KOPT-K1 (cell line): ENCODE measurements around the gene SPACA9.

Source experiments
- H3K27ac ChIP-seq: fragments of 200-600 bp; sonication (generic); 2 replicates; pipeline ENCODE4 v1.5.1; 2016; ENCODE audit warnings: antibody characterized with exemption, mild to moderate bottlenecking, low read depth, low read length; ENCODE audit not compliant: poor library complexity, severe bottlenecking
- H3K36me3 ChIP-seq: fragments of 200-600 bp; sonication (generic); 2 replicates; pipeline ENCODE4 v1.5.1; 2017; ENCODE audit warnings: antibody characterized with exemption, mild to moderate bottlenecking, low read length, moderate library complexity; ENCODE audit not compliant: insufficient read depth
- H3K9me3 ChIP-seq: fragments of 200-600 bp; sonication (generic); 2 replicates; pipeline ENCODE4 v1.5.1; 2017; ENCODE audit warnings: antibody characterized with exemption, low read length, mild to moderate bottlenecking; ENCODE audit not compliant: insufficient read depth, poor library complexity, severe bottlenecking

The SPACA9 gene

GRCh38 chr9:132927704-132928103 lies 49.0 kb downstream of the SPACA9 start:
- H3K36me3 ChIP-seq: peaks cover 50% of the 10 kb centered on the region
- no peaks in the 10 kb centered on the region for H3K9me3 ChIP-seq
- no peak overlapping the region for H3K27ac ChIP-seq

DNA sequence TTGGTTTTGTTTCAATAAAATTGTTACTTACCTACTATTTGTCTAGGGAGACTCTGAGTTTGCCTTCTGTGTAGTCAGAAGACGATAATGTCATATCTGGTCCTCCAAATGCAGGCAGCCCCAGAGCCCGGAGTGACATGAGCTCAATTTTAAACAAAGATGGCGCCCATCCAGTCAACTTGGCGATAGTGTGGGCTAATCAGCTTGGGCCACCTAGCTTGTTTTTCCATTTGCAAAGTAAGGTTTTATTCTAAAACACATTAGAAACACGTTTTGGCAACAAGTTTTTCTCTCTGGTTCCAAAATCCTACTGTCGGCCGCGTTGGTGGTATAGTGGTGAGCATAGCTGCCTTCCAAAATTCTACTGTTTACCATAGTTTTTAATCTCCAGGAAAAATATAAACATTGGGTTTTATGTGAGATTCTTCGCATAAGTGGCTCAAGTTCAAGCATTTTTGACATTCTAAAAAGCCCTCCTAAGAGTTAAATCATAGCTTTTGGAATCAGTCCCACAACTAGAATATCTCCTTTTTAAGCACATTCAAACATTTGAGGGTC lies 52.6 kb downstream of the SPACA9 start:
- H3K27ac ChIP-seq: no peak overlapping the region
- H3K36me3 ChIP-seq: peaks cover 25% of the 10 kb centered on the region
- H3K9me3 ChIP-seq: no peaks in the 10 kb centered on the region

- H3K27ac ChIP-seq: no peak overlapping the region
- peaks cover 5% of the 10 kb centered on the region; the same call in 1 of the 2 replicates for H3K36me3 ChIP-seq
- no peaks in the 10 kb centered on the region for H3K9me3 ChIP-seq
These were observed 56.3 kb downstream of the SPACA9 start for GRCh38 chr9:132935026-132935425.

- peaks cover 3% of the 10 kb centered on the region; the same call in 1 of the 2 replicates for H3K36me3 ChIP-seq
- H3K9me3 ChIP-seq: no peaks in the 10 kb centered on the region
- H3K27ac ChIP-seq: no peak overlapping the region
These were observed 58.8 kb downstream of the SPACA9 start for GRCh38 chr9:132937463-132937901.

- H3K9me3 ChIP-seq: no peaks in the 10 kb centered on the region
- H3K27ac ChIP-seq: no peak overlapping the region
- H3K36me3 ChIP-seq: no peaks in the 10 kb centered on the region
These were observed 60.5 kb downstream of the SPACA9 start for GRCh38 chr9:132939169-132939568.
